H9 (cell line): ENCODE results near the gene RPRD1A. TPM values are rescaled to one million over a fixed set of nuclear protein-coding genes. Genes with fewer than 3 reads are reported as not detected.

ENCODE experiments used
- DNase-seq: peaks from one replicate; pipeline ENCODE4 v3.0.0-alpha.2; 2017
- H2AFZ ChIP-seq: one replicate; pipeline ENCODE4 v1.6.1; 2013; ENCODE audit warnings: mild to moderate bottlenecking, low read length, control low read depth, moderate library complexity
- H2AK5ac ChIP-seq: 2 replicates; pipeline ENCODE4 v1.6.1; 2013; ENCODE audit warnings: low read length, control low read depth, mixed read lengths; ENCODE audit not compliant: insufficient read length
- H2BK120ac ChIP-seq: one replicate; pipeline ENCODE4 v1.6.1; 2013; ENCODE audit warnings: low read depth, mild to moderate bottlenecking, low read length, control low read depth, inconsistent platforms; ENCODE audit not compliant: poor library complexity, severe bottlenecking
- H2BK12ac ChIP-seq: 2 replicates; pipeline ENCODE4 v1.6.1; 2013; ENCODE audit warnings: low read length, control low read depth, mixed read lengths, low read depth; ENCODE audit not compliant: insufficient read length
- H2BK15ac ChIP-seq: 2 replicates; pipeline ENCODE4 v1.6.1; 2013; ENCODE audit warnings: low read depth, low read length, control low read depth
- H2BK20ac ChIP-seq: one replicate; pipeline ENCODE4 v1.6.1; 2013; ENCODE audit warnings: low read depth, mild to moderate bottlenecking, low read length, control low read depth, inconsistent platforms; ENCODE audit not compliant: poor library complexity, severe bottlenecking
- H2BK5ac ChIP-seq: 2 replicates; pipeline ENCODE4 v1.6.1; 2013; ENCODE audit warnings: low read length, control low read depth, mixed read lengths; ENCODE audit not compliant: insufficient read length
- H3K14ac ChIP-seq: 2 replicates; pipeline ENCODE4 v1.6.1; 2013; ENCODE audit warnings: low read length, control low read depth; ENCODE audit not compliant: insufficient read depth
- H3K18ac ChIP-seq: 2 replicates; pipeline ENCODE4 v1.6.1; 2013; ENCODE audit warnings: low read depth, mild to moderate bottlenecking, mixed read lengths, low read length, control low read depth; ENCODE audit not compliant: insufficient read length
- H3K23ac ChIP-seq: 2 replicates; pipeline ENCODE4 v1.6.1; 2013; ENCODE audit warnings: low read length, control low read depth, mixed read lengths, low read depth; ENCODE audit not compliant: insufficient read length
- H3K23me2 ChIP-seq: 2 replicates; pipeline ENCODE4 v1.6.1; 2013; ENCODE audit warnings: low read depth, mild to moderate bottlenecking, mixed read lengths, low read length, control low read depth; ENCODE audit not compliant: insufficient read length, poor library complexity, severe bottlenecking
- H3K27ac ChIP-seq: 2 replicates; pipeline ENCODE4 v1.5.1; 2013; ENCODE audit warnings: low read length, control low read depth, mixed read lengths, low read depth; ENCODE audit not compliant: insufficient read length
- H3K27me3 ChIP-seq: 2 replicates; pipeline ENCODE4 v1.6.1; 2013; ENCODE audit warnings: low read length, control low read depth, inconsistent platforms; ENCODE audit not compliant: insufficient read depth
- H3K4ac ChIP-seq: 2 replicates; pipeline ENCODE4 v1.6.1; 2013; ENCODE audit warnings: low read depth, mild to moderate bottlenecking, control low read depth, inconsistent platforms, low read length, moderate library complexity
- H3K4me1 ChIP-seq: 2 replicates; pipeline ENCODE4 v1.6.1; 2013; ENCODE audit warnings: low read length, control low read depth, inconsistent platforms; ENCODE audit not compliant: insufficient read depth
- H3K4me2 ChIP-seq: 2 replicates; pipeline ENCODE4 v1.6.1; 2013; ENCODE audit warnings: low read length, control low read depth, mixed read lengths; ENCODE audit not compliant: insufficient read length, insufficient read depth
- H3K56ac ChIP-seq: 2 replicates; pipeline ENCODE4 v1.6.1; 2013; ENCODE audit warnings: low read depth, mild to moderate bottlenecking, mixed read lengths, low read length, control low read depth; ENCODE audit not compliant: insufficient read length
- H3K79me1 ChIP-seq: 2 replicates; pipeline ENCODE4 v1.6.1; 2013; ENCODE audit warnings: low read depth, mild to moderate bottlenecking, moderate library complexity, low read length, control low read depth, inconsistent platforms; ENCODE audit not compliant: insufficient read depth, poor library complexity, severe bottlenecking
- H3K79me2 ChIP-seq: 2 replicates; pipeline ENCODE4 v1.6.1; 2013; ENCODE audit warnings: low read length, control low read depth, inconsistent platforms; ENCODE audit not compliant: insufficient read depth
- H3K9ac ChIP-seq: 2 replicates; pipeline ENCODE4 v1.6.1; 2013; ENCODE audit warnings: low read length, control low read depth, mixed read lengths; ENCODE audit not compliant: insufficient read length; ENCODE audit errors: extremely low read depth
- H3K9me3 ChIP-seq: one replicate; pipeline ENCODE4 v1.6.1; 2013; ENCODE audit warnings: low read depth, low read length, inconsistent platforms; ENCODE audit not compliant: control insufficient read depth
- H3T11ph ChIP-seq: one replicate; pipeline ENCODE4 v1.6.1; 2013; ENCODE audit warnings: mild to moderate bottlenecking, low read length, control low read depth, inconsistent platforms
- H4K20me1 ChIP-seq: one replicate; pipeline ENCODE4 v1.6.1; 2013; ENCODE audit not compliant: control insufficient read depth, insufficient read length, insufficient read depth
- H4K5ac ChIP-seq: 2 replicates; pipeline ENCODE4 v1.6.1; 2013; ENCODE audit warnings: low read depth, mild to moderate bottlenecking, mixed read lengths, low read length, control low read depth; ENCODE audit not compliant: insufficient read length
- H4K8ac ChIP-seq: replicated peaks from 2 replicates; pipeline ENCODE4 v1.6.1; 2013; ENCODE audit warnings: low read length, control low read depth, mixed read lengths, low read depth; ENCODE audit not compliant: insufficient read length
- H4K91ac ChIP-seq: 2 replicates; pipeline ENCODE4 v1.6.1; 2013; ENCODE audit warnings: low read depth, mild to moderate bottlenecking, moderate library complexity, mixed read lengths, low read length, control low read depth; ENCODE audit not compliant: insufficient read length
- H3K27ac Mint-ChIP-seq, 3 experiments: 2 replicates in 2 of 3; 3 replicates in 1 of 3; pipeline ENCODE4 v1.8.0; 2020 to 2021; ENCODE audit warnings: mixed read lengths in 3 of 3, mild to moderate bottlenecking in 1 of 3, moderate library complexity in 1 of 3
- H3K27me3 Mint-ChIP-seq: 2 replicates; pipeline ENCODE4 v1.8.0; 2021; ENCODE audit warnings: low read depth, mild to moderate bottlenecking, moderate library complexity, mixed read lengths
- H3K36me3 Mint-ChIP-seq, 3 experiments: 2 replicates in 2 of 3; 3 replicates in 1 of 3; pipeline ENCODE4 v1.8.0; 2020 to 2021; ENCODE audit warnings: low read depth in 3 of 3, mixed read lengths in 3 of 3; ENCODE audit not compliant: insufficient read depth in 1 of 3
- H3K4me1 Mint-ChIP-seq, 2 experiments: 2 replicates each; pipeline ENCODE4 v1.8.0; 2020; ENCODE audit warnings: mixed read lengths in 2 of 2
- H3K4me3 Mint-ChIP-seq, 2 experiments: 2 replicates in 1 of 2; 3 replicates in 1 of 2; pipeline ENCODE4 v1.8.0; 2020 to 2021; ENCODE audit warnings: mild to moderate bottlenecking in 2 of 2, mixed read lengths in 2 of 2, moderate library complexity in 1 of 2
- H3K9me3 Mint-ChIP-seq, 2 experiments: 2 replicates in 1 of 2; 3 replicates in 1 of 2; pipeline ENCODE4 v1.8.0; 2020; ENCODE audit warnings: mild to moderate bottlenecking in 2 of 2, mixed read lengths in 2 of 2, moderate library complexity in 1 of 2
- CTCF ChIP-seq: fragments of 200-600 bp; sonication (generic); conservative IDR thresholded peaks from 3 replicates; pipeline ENCODE4 v1.8.0; 2021; ENCODE audit warnings: antibody characterized with exemption, mild to moderate bottlenecking
- WGBS: extraction: QIAGEN DNeasy Blood & Tissue Kit; methylation state at CpG from one replicate; pipeline ENCODE4 v1.1.7; 2013; ENCODE audit warnings: missing lambda C conversion rate, low lambda C conversion rate, mixed read lengths; ENCODE audit not compliant: insufficient read length; ENCODE audit errors: extremely low coverage; 5-methylcytosine and 5-hydroxymethylcytosine counted together
- total RNA-seq: library from RNA; stranded (reverse); gene quantifications from 2 replicates; pipeline ENCODE4 v1.2.1, GENCODE V29; 2021

The RPRD1A gene
- total RNA-seq, 1 experiment from 2014 or later: 107 TPM

GRCh38 chr18:35998967-35999366 lies 68.4 kb downstream of the RPRD1A start:
- WGBS: no CpG with 5 or more reads among the region's 1 CpG

More at GRCh38 chr18:35998967-35999366, 68.4 kb downstream of the RPRD1A start:
- Mint-ChIP-seq H3K27ac (no peak overlapping the region), H3K9me3 (no peaks in the 10 kb centered on the region), H3K4me3 (no peak overlapping the region), H3K36me3 (no peaks in the 10 kb centered on the region), H3K4me1 (no peaks in the 10 kb centered on the region), H3K27me3 (no peaks in the 10 kb centered on the region)
- Histone ChIP-seq H3T11ph (no peak overlapping the region), H4K91ac (no peak overlapping the region), H3K23me2 (no peaks in the 10 kb centered on the region), H3K23ac (no peak overlapping the region), H3K56ac (no peak overlapping the region), H3K4me2 (no peak overlapping the region), H4K5ac (no peak overlapping the region), H2BK5ac (no peak overlapping the region), H4K8ac (no peak overlapping the region), H3K4ac (no peak overlapping the region), H3K79me1 (no peaks in the 10 kb centered on the region), H3K27me3 (no peaks in the 10 kb centered on the region), H2BK15ac (no peak overlapping the region), H2AFZ (no peak overlapping the region), H3K9ac (no peak overlapping the region), H2BK120ac (no peak overlapping the region), H3K14ac (no peak overlapping the region), H3K79me2 (no peaks in the 10 kb centered on the region), H3K4me1 (no peaks in the 10 kb centered on the region), H3K18ac (no peak overlapping the region), H2AK5ac (no peak overlapping the region), H2BK12ac (no peak overlapping the region), H2BK20ac (no peak overlapping the region), H3K27ac (no peak overlapping the region), H4K20me1 (no peaks in the 10 kb centered on the region), H3K9me3 (no peaks in the 10 kb centered on the region)
- DNase-seq: no peak
- TF ChIP-seq CTCF: peak; percentile 49; the same call in 2 of the 3 replicates
